ENCODE results near the gene DLGAP1. TPM values are rescaled to one million over a fixed set of nuclear protein-coding genes. Genes with fewer than 3 reads are reported as not detected.

The DLGAP1 gene
- polyA plus RNA-seq, 1 of the 3 experiments (the other 2 are of a cell fraction): not detected

DNA sequence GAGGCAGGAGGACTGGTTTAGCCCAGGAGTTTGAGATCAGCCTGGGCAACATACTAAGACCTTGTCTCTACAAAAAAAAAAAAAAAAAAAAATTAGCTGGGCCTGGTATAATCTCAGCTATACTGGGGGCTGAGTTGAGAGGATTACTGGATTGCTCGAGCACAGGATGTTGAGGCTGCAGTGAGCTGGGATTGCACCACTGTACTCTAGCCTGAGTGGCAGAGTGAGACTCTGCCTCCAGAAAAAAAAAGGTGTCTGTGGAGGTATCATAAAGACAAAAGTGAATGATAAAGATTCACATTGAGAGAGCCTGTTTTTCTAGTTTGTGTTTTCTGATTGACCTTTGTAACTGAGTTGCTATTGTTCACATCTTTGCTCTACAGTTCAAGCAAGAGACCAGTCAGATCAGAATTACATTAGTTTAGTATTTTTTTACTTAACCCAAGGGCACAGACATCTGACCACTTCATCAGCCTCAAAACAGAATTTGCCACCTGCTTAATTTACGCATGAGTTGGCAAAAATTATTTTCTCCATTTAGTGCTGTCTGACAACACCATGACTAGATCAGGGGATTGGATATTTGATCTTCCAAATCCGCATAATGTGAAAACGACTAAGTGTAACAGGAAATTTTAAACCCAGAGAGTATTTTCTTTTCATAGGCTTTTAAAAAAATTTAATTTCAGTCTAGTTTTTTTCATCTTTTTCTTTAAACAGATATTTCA is 734.1 kb downstream of the DLGAP1 start:
- Histone ChIP-seq H2AFZ (ENCODE audit: low read depth) (no peak overlapping the region), H3K9me2 (no peaks in the 10 kb centered on the region), H3K4me3 (ENCODE audit: low read depth in 2 of 2, low read length in 1 of 2) (no peak overlapping the region), H3K4me2 (no peak overlapping the region), H3K27me3 (ENCODE audit: insufficient read depth) (peaks cover 20% of the 10 kb centered on the region), H3K9ac (no peak overlapping the region), H3K36me3 (replicated peaks in 1 of 2; ENCODE audit: control insufficient read depth in 1 of 2, insufficient read depth in 2 of 2, low read length in 1 of 2) (no peaks in the 10 kb centered on the region), H4K20me1 (ENCODE audit: insufficient read depth) (no peaks in the 10 kb centered on the region), H3K79me2 (ENCODE audit: insufficient read depth) (no peaks in the 10 kb centered on the region), H3K27ac (ENCODE audit: low read depth in 2 of 2, low read length in 1 of 2) (no peak overlapping the region), H3K4me1 (ENCODE audit: control insufficient read depth in 1 of 2, insufficient read depth in 2 of 2, low read depth in 1 of 2, low read length in 1 of 2) (peaks cover 0 to 17% of the 10 kb centered on the region in 2 experiments; a peak in 1 of 4 replicates), H3K9me3 (no peaks in the 10 kb centered on the region), H3F3A (replicated peaks; ENCODE audit: insufficient read depth) (no peaks in the 10 kb centered on the region)
- DNase-seq: no peak
- CTCF ChIA-PET: no interaction called here
- TF ChIP-seq EZH2phosphoT487 (IDR thresholded peaks at IDR 0.05; ENCODE audit: borderline replicate concordance, low read depth) (no peak), ELF1 (IDR thresholded peaks at IDR 0.05) (no peak), RAD21 (IDR thresholded peaks at IDR 0.05; ENCODE audit: low read length) (no peak), TAF1 (IDR thresholded peaks at IDR 0.05; ENCODE audit: borderline replicate concordance, low read depth, low read length) (no peak), NRF1 (IDR thresholded peaks at IDR 0.05; ENCODE audit: low read depth, low read length) (no peak), FOXJ3 (CRISPR knock-in tag; IDR thresholded peaks at IDR 0.05) (no peak), MAX (IDR thresholded peaks at IDR 0.05; ENCODE audit: low read depth) (no peak), CHD2 (IDR thresholded peaks at IDR 0.05; ENCODE audit: low read length, partially characterized antibody) (no peak), REST (IDR thresholded peaks at IDR 0.05; ENCODE audit: low read depth, low read length) (no peak), RFX5 (IDR thresholded peaks at IDR 0.05; ENCODE audit: low read length) (no peak)
- TF ChIP-seq, protein P1, sequence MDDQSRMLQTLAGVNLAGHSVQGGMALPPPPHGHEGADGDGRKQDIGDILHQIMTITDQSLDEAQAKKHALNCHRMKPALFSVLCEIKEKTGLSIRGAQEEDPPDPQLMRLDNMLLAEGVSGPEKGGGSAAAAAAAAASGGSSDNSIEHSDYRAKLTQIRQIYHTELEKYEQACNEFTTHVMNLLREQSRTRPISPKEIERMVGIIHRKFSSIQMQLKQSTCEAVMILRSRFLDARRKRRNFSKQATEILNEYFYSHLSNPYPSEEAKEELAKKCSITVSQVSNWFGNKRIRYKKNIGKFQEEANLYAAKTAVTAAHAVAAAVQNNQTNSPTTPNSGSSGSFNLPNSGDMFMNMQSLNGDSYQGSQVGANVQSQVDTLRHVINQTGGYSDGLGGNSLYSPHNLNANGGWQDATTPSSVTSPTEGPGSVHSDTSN (IDR thresholded peaks at IDR 0.05): no peak
- TF ChIP-seq, protein P2, sequence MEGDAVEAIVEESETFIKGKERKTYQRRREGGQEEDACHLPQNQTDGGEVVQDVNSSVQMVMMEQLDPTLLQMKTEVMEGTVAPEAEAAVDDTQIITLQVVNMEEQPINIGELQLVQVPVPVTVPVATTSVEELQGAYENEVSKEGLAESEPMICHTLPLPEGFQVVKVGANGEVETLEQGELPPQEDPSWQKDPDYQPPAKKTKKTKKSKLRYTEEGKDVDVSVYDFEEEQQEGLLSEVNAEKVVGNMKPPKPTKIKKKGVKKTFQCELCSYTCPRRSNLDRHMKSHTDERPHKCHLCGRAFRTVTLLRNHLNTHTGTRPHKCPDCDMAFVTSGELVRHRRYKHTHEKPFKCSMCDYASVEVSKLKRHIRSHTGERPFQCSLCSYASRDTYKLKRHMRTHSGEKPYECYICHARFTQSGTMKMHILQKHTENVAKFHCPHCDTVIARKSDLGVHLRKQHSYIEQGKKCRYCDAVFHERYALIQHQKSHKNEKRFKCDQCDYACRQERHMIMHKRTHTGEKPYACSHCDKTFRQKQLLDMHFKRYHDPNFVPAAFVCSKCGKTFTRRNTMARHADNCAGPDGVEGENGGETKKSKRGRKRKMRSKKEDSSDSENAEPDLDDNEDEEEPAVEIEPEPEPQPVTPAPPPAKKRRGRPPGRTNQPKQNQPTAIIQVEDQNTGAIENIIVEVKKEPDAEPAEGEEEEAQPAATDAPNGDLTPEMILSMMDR (IDR thresholded peaks at IDR 0.05): no peak
- TF ChIP-seq, protein P3, sequence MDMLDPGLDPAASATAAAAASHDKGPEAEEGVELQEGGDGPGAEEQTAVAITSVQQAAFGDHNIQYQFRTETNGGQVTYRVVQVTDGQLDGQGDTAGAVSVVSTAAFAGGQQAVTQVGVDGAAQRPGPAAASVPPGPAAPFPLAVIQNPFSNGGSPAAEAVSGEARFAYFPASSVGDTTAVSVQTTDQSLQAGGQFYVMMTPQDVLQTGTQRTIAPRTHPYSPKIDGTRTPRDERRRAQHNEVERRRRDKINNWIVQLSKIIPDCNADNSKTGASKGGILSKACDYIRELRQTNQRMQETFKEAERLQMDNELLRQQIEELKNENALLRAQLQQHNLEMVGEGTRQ (IDR thresholded peaks at IDR 0.05; ENCODE audit: borderline replicate concordance, low read depth, low read length): no peak
- POLR2A ChIA-PET: no interaction called here
- 62% methylated on average over 4 of the region's 4 CpGs for WGBS (ENCODE audit: low lambda C conversion rate)
